HK-2 (cell line): Measurements from ENCODE around the gene C11orf52.
"Not testable (repeated sequence)": the region's sequence is repeated elsewhere in the genome, so short reads cannot be mapped to it uniquely, and the experiment has no call there.

Source experiments
- DNase-seq: peaks from one replicate; pipeline ENCODE4 v3.0.0-alpha.2; 2018; ENCODE audit not compliant: unreplicated experiment

C11orf52 gene

DNA sequence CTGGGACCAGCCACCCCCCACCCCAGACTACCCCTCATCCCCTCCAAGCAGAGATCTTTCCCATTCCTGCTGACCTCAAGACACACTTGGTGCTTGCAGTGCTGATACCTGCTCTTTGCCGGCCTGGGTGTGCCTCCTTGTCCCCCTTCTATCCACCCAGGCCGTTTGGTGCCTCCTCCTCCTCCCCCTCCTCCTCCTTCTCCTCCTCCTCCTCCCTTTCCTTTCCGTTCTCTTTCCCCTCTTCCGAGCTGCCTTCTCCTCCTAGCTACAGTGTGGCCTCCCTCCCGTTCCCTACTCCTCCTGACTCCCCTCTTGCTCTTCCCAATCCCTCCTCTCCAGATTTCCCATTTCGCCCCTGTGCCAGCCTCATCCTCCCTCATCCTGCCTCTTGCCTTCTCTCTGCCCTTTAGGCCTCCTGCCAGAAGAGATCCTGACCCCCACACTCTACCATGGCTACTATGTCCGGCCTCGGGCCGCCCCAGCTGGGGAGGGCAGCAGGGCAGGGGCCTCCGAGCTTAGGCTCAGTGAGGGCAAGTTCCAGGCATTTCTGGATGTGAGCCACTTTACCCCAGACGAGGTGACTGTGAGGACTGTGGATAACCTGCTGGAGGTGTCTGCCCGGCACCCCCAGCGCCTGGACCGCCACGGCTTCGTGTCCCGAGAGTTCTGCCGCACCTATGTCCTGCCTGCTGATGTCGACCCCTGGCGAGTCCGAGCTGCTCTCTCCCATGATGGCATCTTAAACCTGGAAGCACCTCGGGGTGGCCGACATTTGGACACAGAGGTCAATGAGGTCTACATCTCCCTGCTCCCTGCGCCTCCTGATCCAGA, 5.5 kb upstream of the C11orf52 start:
- DNase-seq: no peak

DNA sequence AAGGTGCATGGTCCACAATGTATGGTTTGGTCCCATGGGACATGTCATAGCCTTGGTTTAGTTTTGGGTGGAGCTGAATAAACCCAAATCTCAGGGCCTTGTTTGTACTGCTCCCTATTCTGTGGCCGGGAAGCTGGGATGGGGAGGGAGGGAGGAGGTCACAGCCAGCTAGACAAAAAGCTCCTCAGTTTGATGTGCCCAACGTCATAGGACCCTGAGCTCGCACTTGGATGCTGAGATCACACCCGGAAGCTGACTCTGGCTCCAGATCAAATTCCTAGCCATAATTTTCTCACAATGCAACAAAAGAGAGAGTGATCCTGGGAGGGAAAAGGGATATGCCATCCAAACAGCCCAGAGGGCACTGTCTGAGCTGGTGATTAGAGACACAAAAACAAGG, 4.7 kb upstream of the C11orf52 start:
- no peak for DNase-seq

DNA sequence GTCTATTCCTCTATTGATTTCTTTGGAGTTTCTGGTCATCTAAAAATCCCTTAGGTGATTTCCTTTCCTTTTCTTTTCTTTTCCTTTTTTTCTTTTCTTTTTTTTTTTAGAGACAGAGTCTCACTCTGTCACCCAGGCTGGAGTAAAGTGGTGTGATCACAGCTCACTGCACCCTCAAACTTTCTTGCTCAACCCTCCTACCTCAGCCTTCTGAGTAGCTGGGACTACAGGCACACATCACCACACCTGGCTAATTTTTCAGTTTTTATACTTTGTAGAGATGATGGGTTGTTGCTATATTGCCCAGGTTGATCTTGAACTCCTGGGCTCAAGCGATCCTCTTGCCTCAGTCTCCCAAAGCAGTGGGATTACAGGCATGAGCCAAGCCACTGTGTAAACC, 1.9 kb upstream of the C11orf52 start:
- DNase-seq: no peak

DNA sequence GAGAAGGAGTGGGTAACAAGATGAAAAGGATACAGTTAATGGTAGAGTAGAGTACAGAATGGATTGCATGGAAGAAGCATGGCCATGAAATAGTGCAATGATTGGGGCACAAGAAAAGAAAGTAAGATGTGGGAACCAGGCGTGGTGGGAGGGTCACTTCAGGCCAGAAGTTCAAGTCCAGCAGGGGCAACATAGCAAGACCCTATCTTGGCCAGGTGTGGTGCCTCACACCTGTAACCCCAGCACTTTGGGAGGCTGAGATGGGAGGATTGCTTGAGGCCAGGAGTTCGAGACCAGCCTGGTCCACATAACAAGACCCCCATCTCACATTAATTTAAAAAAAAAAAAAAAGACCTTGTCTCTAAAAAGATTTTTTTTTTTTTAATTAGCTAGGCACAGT, 1.4 kb upstream of the C11orf52 start:
- DNase-seq: no peak

- no peak for DNase-seq
Measured at GRCh38 chr11:111917788-111918187, 925 bp upstream of the C11orf52 start.

- no peak for DNase-seq
Measured at GRCh38 chr11:111920908-111921307, 2.2 kb downstream of the C11orf52 start.

GRCh38 chr11:111921541-111922230, 3.0 kb downstream of the C11orf52 start:
- DNase-seq: no peak

GRCh38 chr11:111922803-111923202, 4.1 kb downstream of the C11orf52 start:
- DNase-seq: no peak

GRCh38 chr11:111923351-111923788, 4.7 kb downstream of the C11orf52 start:
- no peak for DNase-seq

DNA sequence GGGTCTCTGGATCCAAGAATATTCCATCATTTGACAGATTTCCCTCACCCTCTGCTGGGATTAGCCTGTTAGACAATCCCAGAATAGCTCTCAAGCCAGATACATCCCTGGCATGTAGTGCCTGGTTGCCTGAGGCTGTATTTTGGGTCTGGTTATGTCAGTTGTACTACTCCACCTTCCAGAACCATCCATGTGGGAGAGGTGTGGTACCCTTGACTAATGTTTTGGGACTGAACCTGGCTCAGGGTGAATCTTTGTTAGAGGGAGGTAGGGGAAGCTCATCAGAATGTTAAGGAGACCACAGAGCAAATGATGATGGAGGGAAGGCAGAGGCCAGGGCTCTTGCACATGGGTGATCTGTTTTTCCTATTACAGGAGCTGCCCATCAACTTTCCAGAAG, 5.2 kb downstream of the C11orf52 start:
- no peak for DNase-seq

DNA sequence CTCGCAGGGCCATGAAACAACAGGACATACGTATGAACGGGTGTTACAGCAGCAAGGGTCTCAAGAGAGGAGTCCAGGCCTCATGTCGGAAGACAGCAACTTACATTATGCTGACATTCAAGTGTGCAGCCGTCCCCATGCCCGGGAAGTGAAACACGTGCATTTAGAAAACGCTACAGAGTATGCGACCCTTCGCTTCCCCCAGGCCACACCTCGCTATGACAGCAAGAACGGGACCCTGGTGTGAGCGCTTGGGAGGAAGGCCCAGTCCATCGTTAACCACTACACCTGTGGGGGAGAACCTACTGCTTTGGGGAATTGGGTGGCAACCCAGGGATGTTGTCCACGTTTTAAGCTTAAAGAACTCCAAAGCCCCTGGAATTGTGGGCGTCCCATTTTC, 7.2 kb downstream of the C11orf52 start:
- no peak for DNase-seq

DNA sequence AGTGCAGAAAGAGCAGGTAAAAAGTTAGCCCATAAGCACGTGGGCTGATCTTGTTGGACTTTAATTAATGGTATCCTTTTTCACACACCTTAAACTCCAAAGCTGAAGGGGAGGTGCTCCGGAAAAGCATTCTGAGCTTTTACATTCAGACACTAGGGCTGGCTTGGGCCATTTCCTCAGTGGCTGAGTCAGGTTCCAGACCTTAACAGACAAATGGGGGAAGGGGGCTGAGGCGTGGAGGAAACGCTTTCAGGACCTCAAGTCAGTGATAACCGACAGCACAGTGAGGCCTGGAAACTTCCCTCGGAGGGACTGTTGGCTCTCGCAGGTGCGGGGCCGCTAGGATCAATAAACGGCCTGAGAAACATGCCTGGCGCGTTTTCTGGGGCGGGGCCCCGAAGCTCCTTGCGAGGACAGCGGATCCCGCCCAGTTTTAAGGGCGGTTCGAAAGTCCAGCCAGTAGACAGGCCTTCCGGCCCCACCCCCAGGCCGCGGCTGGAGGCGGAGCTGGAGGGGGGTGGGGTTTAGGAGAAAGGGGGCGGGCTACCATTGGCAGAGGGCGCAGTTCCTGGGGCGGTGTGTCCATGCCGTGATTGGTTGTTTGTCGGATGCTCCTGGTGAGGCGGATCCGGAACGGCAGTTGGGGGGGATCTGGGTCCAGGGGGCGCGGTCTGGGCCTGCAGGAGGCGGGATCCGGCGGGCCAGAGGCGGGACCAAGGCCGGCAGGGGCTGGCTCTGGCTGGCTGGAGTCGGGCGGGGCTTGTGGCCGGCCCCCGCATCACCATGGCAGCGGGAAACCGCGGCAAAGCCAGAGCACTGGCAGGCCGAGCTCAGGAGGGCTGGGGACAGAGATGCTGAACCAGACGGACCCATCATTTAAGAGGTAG, 8.0 kb downstream of the C11orf52 start:
- peak; percentile 92 for DNase-seq

DNA sequence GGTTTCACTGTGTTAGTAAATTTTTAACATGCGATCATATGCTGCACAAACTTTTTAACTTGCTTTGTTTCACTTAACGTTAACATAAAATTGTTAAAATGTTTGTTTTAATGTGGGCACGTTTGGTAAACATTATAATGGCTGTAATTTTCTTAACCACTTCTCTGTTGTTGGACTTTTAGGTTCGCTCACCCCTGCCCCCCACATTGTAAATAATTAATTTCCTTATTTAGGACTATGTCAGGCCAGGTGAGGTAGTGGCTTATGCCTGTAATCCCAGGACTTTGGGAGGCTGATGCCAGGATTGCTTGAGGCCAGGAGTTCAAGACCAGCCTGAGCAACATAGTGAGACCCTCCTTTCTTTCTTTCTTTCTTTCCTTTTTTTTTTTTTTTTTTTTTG, 11.8 kb downstream of the C11orf52 start:
- no peak for DNase-seq

DNA sequence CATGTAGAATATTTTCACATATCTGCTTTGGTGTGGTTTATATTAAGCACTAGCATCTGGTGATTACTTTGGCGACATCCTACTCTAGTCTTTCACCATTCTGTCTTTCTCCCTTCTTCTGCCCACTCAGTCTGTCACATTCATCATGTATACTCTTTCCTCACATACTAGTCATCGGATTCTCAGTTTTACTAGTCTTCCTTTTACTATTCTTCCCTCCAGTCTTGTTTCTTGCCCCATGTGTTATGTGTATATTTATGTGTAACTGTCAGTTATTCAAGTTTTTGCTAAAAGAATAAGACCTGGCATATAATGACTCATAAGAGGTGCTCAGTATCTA, 13.9 kb downstream of the C11orf52 start:
- DNase-seq: no peak

DNA sequence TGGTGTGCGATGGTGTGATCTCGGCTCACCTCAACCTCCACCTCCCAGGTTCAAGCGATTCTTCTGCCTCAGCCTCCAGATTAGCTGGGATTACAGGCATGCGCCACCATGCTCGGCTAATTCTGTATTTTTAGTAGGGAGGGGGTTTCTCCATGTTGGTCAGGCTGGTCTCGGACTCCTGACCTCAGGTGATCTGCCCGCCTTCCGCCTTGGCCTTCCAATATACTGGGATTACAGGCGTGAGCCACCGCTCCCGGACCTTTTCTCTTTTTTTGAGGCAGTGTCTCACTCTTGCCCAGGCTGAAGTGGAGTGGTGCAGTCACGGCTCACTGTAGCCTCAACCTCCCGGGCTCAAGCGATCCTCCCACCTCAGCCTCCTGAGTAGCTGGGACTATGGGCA, 14.5 kb downstream of the C11orf52 start:
- not testable (repeated sequence) for DNase-seq

DNA sequence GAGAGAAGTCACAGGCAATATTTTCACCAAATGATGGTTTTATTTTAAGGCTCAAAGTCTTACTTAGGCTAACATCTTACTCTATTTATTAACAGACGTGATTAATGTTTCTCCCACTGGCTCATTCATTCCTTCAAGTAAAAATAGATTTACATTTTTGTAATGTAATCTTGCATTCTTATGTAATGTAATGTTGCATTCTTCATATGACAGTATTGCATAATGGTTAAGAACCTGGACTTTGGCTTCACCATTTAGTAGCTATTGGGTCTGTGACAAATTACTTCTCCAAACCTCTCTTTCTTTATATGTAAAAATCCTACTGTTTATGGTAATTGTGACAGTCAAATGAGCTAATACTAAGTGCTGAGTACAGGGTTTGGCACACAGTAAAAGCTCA, 15.2 kb downstream of the C11orf52 start:
- no peak for DNase-seq

GRCh38 chr11:111934306-111934705, 15.6 kb downstream of the C11orf52 start:
- DNase-seq: no peak

DNA sequence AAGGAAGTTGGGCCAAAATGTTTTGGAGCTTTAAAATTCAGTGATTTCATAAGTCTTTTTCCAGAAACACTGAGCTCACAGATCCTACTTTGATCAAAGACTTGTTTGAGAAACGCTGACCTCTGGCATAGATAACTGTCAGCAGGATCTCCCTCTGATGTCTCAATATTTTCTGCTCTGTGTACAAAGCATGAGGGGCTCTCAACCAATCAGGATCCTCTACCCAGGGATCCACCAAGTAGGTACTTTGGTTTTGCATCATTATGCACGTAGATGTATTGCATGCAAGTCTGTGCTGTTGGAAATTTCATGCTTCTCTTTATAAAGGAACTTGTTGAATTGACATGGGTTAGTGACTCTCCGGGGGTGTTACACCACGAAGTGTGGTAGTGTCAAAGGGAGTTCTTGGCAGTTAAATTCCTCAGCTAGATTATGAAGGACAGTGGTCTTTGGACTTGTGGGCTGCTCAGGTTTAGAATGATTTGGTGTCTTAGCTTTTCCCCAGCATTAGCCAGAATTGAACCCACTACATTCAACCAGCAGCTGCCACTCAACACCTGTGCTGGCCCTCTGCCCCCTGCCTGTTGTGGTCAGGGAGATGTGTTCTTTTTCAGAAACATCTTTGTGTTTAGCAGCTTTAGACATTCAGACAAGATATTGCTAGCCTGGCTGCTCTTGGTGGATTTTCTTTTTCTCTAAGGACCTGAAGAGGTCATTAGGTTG, 16.8 kb downstream of the C11orf52 start:
- no peak for DNase-seq

- DNase-seq: no peak
Measured at GRCh38 chr11:111936040-111936540, 17.4 kb downstream of the C11orf52 start.

GRCh38 chr11:111937461-111937769, 18.7 kb downstream of the C11orf52 start:
- no peak for DNase-seq

DNA sequence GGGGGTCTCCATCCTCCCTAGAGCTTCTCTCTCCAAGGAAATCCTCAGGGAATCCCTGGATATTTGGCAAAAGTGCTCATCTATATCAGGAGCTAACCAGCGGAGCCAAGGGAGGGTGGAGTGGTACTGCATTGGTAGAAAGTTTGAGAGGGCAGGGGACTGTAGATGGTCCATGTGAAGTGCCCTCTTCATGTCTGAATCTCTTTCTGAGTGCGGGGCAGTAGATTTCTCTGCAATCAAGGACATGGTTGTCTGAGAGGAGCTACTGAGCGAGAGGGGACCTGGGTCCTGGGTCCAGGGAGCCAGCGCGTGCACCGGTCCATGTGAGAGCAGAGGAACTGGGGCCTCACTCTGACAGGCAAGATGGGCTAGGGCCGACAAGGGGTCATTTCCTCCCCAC, 19.1 kb downstream of the C11orf52 start:
- no peak for DNase-seq

- peak; percentile 37 for DNase-seq
Measured at GRCh38 chr11:111938687-111939160, 20.0 kb downstream of the C11orf52 start.
